Measurements from ENCODE around the gene CD2BP2.

CD2BP2 gene

DNA sequence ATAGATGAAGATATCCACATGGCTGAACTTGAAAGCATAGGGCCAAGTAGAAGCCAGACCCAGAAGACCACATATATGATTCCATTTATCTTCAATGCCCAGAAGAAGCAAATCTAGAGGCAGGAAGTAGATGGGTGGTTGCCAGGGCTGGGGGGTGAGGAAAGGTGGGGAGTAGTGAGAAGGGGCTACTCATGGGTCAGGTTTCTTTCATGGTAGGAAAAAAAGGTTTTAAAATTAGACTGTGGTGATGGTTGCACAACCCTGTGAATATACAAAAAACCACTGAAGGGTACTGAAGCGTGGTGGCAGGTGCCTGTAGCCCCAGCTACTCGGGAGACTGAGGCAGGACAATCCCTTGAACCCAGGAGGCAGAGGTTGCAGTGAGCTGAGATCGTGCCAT, 5.4 kb downstream of the CD2BP2 start:
- Histone ChIP-seq H3K36me3 (replicated peaks; ENCODE audit: insufficient read depth, low read length) (peaks cover 2% of the 10 kb centered on the region; the same call in 1 of the 2 replicates), H4K20me1 (ENCODE audit: insufficient read depth, low read length) (no peaks in the 10 kb centered on the region), H2AFZ (ENCODE audit: low read length) (no peak overlapping the region), H3F3A (ENCODE audit: insufficient read depth, low read length) (no peaks in the 10 kb centered on the region), H3K9me3 (replicated peaks; ENCODE audit: insufficient read depth, low read length) (no peaks in the 10 kb centered on the region), H3K27me3 (replicated peaks; ENCODE audit: insufficient read depth, low read length) (no peaks in the 10 kb centered on the region), H3K79me2 (ENCODE audit: low read length) (peaks cover 29% of the 10 kb centered on the region), H3K9me2 (replicated peaks; ENCODE audit: insufficient read depth, low read length) (no peaks in the 10 kb centered on the region), H3K4me2 (ENCODE audit: low read depth, low read length) (no peak overlapping the region), H3K4me3 (ENCODE audit: low read length) (no peak overlapping the region), H3K27ac (ENCODE audit: low read length) (no peak overlapping the region), H3K4me1 (ENCODE audit: low read length) (peaks cover 15% of the 10 kb centered on the region), H3K9ac (ENCODE audit: low read length) (no peak overlapping the region)
- DNase-seq, result no peak
- TF ChIP-seq, protein P1, sequence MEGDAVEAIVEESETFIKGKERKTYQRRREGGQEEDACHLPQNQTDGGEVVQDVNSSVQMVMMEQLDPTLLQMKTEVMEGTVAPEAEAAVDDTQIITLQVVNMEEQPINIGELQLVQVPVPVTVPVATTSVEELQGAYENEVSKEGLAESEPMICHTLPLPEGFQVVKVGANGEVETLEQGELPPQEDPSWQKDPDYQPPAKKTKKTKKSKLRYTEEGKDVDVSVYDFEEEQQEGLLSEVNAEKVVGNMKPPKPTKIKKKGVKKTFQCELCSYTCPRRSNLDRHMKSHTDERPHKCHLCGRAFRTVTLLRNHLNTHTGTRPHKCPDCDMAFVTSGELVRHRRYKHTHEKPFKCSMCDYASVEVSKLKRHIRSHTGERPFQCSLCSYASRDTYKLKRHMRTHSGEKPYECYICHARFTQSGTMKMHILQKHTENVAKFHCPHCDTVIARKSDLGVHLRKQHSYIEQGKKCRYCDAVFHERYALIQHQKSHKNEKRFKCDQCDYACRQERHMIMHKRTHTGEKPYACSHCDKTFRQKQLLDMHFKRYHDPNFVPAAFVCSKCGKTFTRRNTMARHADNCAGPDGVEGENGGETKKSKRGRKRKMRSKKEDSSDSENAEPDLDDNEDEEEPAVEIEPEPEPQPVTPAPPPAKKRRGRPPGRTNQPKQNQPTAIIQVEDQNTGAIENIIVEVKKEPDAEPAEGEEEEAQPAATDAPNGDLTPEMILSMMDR (IDR thresholded peaks at IDR 0.05; ENCODE audit: low read length), result no peak
- TF ChIP-seq EZH2phosphoT487 (IDR thresholded peaks at IDR 0.05; ENCODE audit: low read length) (no peak), EZH2 (optimal IDR thresholded peaks at IDR 0.05; ENCODE audit: low read depth, low read length) (no peak)

DNA sequence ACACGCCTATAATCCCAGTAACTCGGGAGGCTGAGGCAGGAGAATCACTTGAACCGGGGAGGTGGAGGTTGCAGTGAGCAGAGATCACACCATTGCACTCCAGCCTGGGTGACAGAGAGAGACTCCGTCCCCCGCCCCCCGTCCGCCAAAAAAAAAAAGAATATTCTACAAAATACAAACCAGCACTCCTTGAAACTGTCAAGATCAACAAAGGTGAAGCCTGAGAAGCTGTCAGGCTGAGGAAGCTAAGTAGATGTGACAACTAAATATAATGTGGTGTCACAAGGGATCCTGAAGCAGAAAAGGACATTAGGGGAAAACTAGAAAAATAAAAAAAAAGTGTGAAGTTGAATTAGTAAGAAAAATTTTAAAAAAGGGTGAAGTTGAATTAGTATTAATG, 6.2 kb downstream of the CD2BP2 start:
- H3K4me1 ChIP-seq (ENCODE audit: low read length), result peaks cover 12% of the 10 kb centered on the region
- H3K27ac ChIP-seq (ENCODE audit: low read length), result no peak overlapping the region
- H3K36me3 ChIP-seq (replicated peaks; ENCODE audit: insufficient read depth, low read length), result peaks cover 2% of the 10 kb centered on the region; the same call in 1 of the 2 replicates
- H3K4me3 ChIP-seq (ENCODE audit: low read length), result no peak overlapping the region
- no peak overlapping the region for H2AFZ ChIP-seq (ENCODE audit: low read length)
- H3K79me2 ChIP-seq (ENCODE audit: low read length), result peaks cover 22% of the 10 kb centered on the region
- no peak overlapping the region for H3K9ac ChIP-seq (ENCODE audit: low read length)
- no peaks in the 10 kb centered on the region for H3K27me3 ChIP-seq (replicated peaks; ENCODE audit: insufficient read depth, low read length)
- H4K20me1 ChIP-seq (ENCODE audit: insufficient read depth, low read length), result no peaks in the 10 kb centered on the region
- H3K4me2 ChIP-seq (ENCODE audit: low read depth, low read length), result no peak overlapping the region
- H3F3A ChIP-seq (ENCODE audit: insufficient read depth, low read length), result no peaks in the 10 kb centered on the region
- no peaks in the 10 kb centered on the region for H3K9me2 ChIP-seq (replicated peaks; ENCODE audit: insufficient read depth, low read length)
- no peak for DNase-seq
- TF ChIP-seq, protein P1 (IDR thresholded peaks at IDR 0.05; ENCODE audit: low read length), result no peak
- TF ChIP-seq EZH2phosphoT487 (IDR thresholded peaks at IDR 0.05; ENCODE audit: low read length) (no peak), EZH2 (optimal IDR thresholded peaks at IDR 0.05; ENCODE audit: low read depth, low read length) (no peak)
- H3K9me3 ChIP-seq (replicated peaks; ENCODE audit: insufficient read depth, low read length), result no peaks in the 10 kb centered on the region

DNA sequence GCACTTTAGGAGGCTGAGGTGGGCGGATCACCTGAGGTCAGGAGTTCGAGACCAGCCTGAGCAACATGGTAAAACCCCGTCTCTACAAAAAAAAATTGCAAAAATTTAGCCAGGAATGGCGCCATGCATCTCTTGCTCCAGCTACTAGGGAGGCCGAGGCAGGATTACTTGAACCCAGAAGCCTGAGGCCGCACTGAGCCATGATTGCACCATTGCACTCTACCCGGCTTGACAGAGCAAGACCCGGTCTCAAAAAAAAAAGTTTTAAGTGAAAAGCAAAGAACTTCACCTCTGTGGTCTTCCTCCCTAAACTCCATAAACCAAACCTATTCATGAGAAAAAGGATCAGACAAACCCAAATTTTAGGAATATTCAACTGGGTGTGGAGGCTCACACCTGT, 7.0 kb downstream of the CD2BP2 start:
- no peak overlapping the region for H3K27ac ChIP-seq (ENCODE audit: low read length)

More for the DNA sequence above, 7.0 kb downstream of the CD2BP2 start:
- H3K4me2 ChIP-seq (ENCODE audit: low read depth, low read length), result no peak overlapping the region
- no peaks in the 10 kb centered on the region for H4K20me1 ChIP-seq (ENCODE audit: insufficient read depth, low read length)
- H3K79me2 ChIP-seq (ENCODE audit: low read length), result peaks cover 14% of the 10 kb centered on the region
- H3K9me3 ChIP-seq (replicated peaks; ENCODE audit: insufficient read depth, low read length), result no peaks in the 10 kb centered on the region
- TF ChIP-seq, protein P1 (IDR thresholded peaks at IDR 0.05; ENCODE audit: low read length), result no peak
- TF ChIP-seq EZH2phosphoT487 (IDR thresholded peaks at IDR 0.05; ENCODE audit: low read length) (no peak), EZH2 (optimal IDR thresholded peaks at IDR 0.05; ENCODE audit: low read depth, low read length) (no peak)
- H2AFZ ChIP-seq (ENCODE audit: low read length), result no peak overlapping the region
- peaks cover 2% of the 10 kb centered on the region; the same call in 1 of the 2 replicates for H3F3A ChIP-seq (ENCODE audit: insufficient read depth, low read length)
- peaks cover 2% of the 10 kb centered on the region; the same call in 1 of the 2 replicates for H3K36me3 ChIP-seq (replicated peaks; ENCODE audit: insufficient read depth, low read length)
- no peak overlapping the region for H3K9ac ChIP-seq (ENCODE audit: low read length)
- DNase-seq, result no peak
- no peak overlapping the region for H3K4me3 ChIP-seq (ENCODE audit: low read length)
- H3K9me2 ChIP-seq (replicated peaks; ENCODE audit: insufficient read depth, low read length), result no peaks in the 10 kb centered on the region
- H3K27me3 ChIP-seq (replicated peaks; ENCODE audit: insufficient read depth, low read length), result no peaks in the 10 kb centered on the region
- peaks cover 12% of the 10 kb centered on the region for H3K4me1 ChIP-seq (ENCODE audit: low read length)
